ENCODE data around the gene CELSR1.
"Not testable (repeated sequence)": the region's sequence is repeated elsewhere in the genome, so short reads cannot be mapped to it uniquely, and the experiment has no call there.

The CELSR1 gene

DNA sequence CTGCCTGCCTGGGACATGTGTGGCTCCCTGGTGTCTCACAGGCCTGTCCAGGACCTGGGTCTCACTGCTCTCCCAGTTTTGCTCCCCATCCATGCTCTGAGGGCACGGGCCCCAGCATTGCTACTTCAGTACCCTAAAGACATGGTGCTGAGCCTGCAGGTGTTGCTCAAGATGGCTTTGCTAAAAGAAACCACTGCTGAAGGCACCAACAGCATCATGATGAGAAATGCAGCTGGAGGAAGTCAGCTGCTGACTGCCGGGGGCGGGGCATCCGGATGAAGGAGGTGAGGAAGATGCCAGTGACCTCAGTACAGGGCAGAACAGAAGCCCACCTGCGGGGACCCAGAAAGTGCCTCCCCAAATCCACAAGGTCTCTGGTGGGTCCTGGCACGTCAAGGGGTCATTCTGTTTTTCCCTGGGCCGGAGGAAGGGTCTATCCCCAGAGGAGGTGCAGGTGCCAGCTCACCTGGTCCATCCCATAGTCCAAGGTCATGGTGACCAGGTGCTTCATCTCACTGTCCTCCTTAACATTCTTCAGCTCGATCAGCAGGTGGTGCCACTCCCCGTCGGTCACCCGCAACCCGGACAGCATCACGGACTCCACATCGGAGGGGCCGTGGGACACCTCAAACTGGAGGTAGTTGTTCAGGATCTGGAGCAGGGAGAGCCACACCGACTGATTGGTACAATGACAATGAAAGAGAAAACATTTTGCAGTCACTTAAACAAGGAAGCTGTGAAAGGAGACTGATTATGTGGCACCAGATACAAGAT lies 138.0 kb downstream of the CELSR1 start:
- H3K4me3 ChIP-seq (ENCODE audit: low read depth, low read length): no peak overlapping the region
- DNase-seq (ENCODE audit: low read depth): no peak
- TF ChIP-seq, protein P1, sequence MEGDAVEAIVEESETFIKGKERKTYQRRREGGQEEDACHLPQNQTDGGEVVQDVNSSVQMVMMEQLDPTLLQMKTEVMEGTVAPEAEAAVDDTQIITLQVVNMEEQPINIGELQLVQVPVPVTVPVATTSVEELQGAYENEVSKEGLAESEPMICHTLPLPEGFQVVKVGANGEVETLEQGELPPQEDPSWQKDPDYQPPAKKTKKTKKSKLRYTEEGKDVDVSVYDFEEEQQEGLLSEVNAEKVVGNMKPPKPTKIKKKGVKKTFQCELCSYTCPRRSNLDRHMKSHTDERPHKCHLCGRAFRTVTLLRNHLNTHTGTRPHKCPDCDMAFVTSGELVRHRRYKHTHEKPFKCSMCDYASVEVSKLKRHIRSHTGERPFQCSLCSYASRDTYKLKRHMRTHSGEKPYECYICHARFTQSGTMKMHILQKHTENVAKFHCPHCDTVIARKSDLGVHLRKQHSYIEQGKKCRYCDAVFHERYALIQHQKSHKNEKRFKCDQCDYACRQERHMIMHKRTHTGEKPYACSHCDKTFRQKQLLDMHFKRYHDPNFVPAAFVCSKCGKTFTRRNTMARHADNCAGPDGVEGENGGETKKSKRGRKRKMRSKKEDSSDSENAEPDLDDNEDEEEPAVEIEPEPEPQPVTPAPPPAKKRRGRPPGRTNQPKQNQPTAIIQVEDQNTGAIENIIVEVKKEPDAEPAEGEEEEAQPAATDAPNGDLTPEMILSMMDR (IDR thresholded peaks at IDR 0.05; ENCODE audit: low read depth, low read length, missing control alignments): no peak
- in situ Hi-C loops (cut with HindIII; ENCODE audit: low sequenced_read_pairs): no loop called here

DNA sequence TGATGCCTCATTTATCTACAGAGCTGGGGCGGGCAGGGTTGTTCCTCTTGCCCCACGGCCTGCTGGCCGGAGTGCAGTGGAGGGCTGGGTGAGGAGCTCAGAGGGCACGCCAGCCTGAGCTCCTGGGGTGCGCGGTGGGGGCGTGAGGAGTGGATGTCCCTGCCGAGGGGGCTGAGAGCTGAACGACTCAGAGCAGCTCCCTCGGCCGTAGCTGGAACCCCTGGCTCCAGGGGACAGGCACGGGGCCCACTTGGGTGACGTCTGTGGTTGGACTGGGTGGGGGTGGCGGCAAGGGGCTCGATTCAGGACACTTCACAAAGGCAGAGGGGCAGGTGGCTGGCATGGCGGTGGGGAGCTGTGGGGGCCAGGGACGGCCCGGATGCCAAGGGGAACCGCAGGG lies 139.5 kb downstream of the CELSR1 start:
- no peak overlapping the region for H3K4me3 ChIP-seq (ENCODE audit: low read depth, low read length)
- TF ChIP-seq, protein P1 (IDR thresholded peaks at IDR 0.05; ENCODE audit: low read depth, low read length, missing control alignments): no peak
- in situ Hi-C loops (cut with HindIII; ENCODE audit: low sequenced_read_pairs): no loop called here
- no peak for DNase-seq (ENCODE audit: low read depth)

DNA sequence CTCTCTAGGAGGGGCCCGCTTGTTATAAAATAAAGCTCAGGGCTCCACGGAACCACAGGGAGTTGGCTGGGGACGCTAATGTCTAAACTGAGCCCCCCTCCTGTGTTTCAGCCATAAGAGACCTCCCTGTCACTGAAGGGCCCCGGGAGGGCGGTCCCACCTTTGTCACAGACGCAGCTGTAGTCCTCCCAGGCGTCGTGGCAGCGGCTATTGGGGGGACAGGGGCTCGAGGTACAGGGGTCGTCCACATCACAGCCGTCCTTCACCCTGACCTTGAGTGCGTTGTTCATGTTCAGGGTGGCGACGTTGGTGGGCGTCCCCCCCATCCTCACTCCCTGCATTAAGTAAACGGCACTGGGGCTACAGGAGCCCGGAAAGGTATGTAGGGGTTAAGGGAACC lies 139.9 kb downstream of the CELSR1 start:
- TF ChIP-seq, protein P1 (IDR thresholded peaks at IDR 0.05; ENCODE audit: low read depth, low read length, missing control alignments): no peak
- in situ Hi-C loops (cut with HindIII; ENCODE audit: low sequenced_read_pairs): no loop called here
- DNase-seq (ENCODE audit: low read depth): no peak
- H3K4me3 ChIP-seq (ENCODE audit: low read depth, low read length): no peak overlapping the region

DNA sequence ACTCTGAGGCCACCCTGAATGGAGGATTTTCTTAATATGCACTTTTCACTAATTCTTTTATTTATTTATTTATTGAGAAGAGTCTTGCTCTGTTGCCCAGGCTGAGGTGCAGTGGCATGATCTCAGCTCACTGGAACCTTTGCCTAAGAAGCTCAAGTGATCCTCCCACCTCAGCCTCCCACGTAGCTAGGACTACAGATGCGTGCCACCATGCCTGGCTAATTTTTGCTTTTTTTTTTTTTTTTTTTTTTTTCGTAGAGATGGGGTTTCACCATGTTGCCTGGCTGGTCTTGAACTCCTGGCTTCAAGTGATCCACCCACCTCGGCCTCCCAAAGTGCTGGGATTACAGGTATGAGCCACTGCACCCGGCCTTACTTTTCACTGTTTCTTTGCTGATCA lies 140.4 kb downstream of the CELSR1 start:
- H3K4me3 ChIP-seq (ENCODE audit: low read depth, low read length); in situ Hi-C loops (cut with HindIII; ENCODE audit: low sequenced_read_pairs); DNase-seq (ENCODE audit: low read depth): not testable (repeated sequence)

DNA sequence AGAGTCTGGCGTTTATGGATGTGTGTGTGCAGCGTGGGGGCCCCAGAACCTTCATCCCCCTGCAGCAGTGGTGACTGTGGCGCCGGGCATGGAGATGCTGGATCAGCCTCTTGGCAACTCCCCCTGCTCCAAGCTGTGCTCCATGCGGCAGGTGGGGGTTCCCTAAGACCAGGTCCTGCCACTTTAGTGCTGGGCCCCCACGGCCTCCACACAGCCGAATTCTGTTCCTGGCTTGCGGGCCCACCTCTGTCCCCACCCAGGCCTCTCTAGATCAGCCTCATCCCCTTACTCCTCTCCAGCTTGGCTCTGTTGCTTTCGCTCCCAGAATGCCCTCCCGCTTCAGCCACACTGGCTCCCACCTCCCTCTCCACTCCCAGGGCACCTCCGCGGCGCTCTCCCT lies 142.3 kb downstream of the CELSR1 start:
- no peak for DNase-seq (ENCODE audit: low read depth)
- in situ Hi-C loops (cut with HindIII; ENCODE audit: low sequenced_read_pairs): no loop called here
- TF ChIP-seq, protein P1 (IDR thresholded peaks at IDR 0.05; ENCODE audit: low read depth, low read length, missing control alignments): no peak
- H3K4me3 ChIP-seq (ENCODE audit: low read depth, low read length): no peak overlapping the region

DNA sequence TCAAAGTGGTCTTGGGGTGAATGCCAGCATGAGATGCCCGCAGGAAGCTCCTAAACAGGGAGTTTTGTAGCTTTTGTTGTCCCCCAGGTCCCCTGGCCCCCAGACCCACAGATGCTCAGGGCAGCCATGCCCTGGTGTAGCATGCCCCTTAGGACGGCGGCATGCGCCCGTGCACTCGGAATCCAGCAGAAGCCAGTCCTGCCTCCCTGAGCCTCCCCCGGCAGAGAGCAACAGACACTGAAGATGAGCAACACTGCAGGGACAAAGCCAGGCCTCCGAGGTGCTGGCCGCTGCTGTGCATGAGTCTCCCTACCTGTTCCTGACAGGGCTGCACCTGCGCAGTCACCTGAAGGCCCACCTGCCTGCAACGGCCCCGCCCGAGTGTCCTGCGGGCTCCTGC lies 142.8 kb downstream of the CELSR1 start:
- TF ChIP-seq, protein P1 (IDR thresholded peaks at IDR 0.05; ENCODE audit: low read depth, low read length, missing control alignments): no peak
- H3K4me3 ChIP-seq (ENCODE audit: low read depth, low read length): no peak overlapping the region
- in situ Hi-C loops (cut with HindIII; ENCODE audit: low sequenced_read_pairs): no loop called here
- DNase-seq (ENCODE audit: low read depth): no peak

DNA sequence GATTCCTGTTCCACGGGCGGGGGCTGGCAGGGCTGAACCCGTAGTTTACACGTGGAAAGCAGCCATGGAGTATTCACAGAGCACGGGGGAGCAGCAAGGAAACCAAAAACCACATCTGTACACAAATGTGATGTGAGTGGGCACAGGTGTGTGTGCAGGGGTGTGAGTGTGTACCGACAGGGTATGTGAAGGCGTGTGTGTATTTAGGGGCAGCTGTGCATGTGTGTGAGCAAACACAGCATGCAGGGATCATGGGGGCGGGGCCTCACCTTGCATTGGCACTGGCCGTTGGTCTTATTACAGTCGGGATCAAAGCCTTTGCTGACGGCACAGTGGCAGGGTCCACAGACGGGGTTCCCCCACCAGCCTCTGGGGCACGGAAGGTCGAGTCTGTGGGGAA lies 143.5 kb downstream of the CELSR1 start:
- in situ Hi-C loops (cut with HindIII; ENCODE audit: low sequenced_read_pairs): no loop called here
- no peak overlapping the region for H3K4me3 ChIP-seq (ENCODE audit: low read depth, low read length)
- no peak for DNase-seq (ENCODE audit: low read depth)
- TF ChIP-seq, protein P1 (IDR thresholded peaks at IDR 0.05; ENCODE audit: low read depth, low read length, missing control alignments): no peak
